A673 (cell line): Measurements from ENCODE around the gene L2HGDH. TPM values are rescaled to one million over a fixed set of nuclear protein-coding genes. Genes with fewer than 3 reads are reported as not detected.

Experiments used
- BruUV-seq: library from RNA; stranded (reverse); fragments of 400-500 nt; replicated peaks from 2 replicates; lab custom pipeline; 2021; lab: Mats Ljungman, UMichigan
- CTCF ChIA-PET: fragments of 300-600 bp; sonication (Branson Sonifier 250); formaldehyde crosslinking; loops from one replicate; lab custom pipeline; 2022; ENCODE audit warnings: antibody characterized with exemption; lab: Charles Lee
- POLR2A ChIA-PET: fragments of 300-600 bp; sonication (Branson Sonifier 250); formaldehyde crosslinking; loops from one replicate; lab custom pipeline; 2022; ENCODE audit warnings: antibody characterized with exemption; ENCODE audit not compliant: low non-redundant PET; lab: Charles Lee
- DNase-seq: peaks from one replicate; pipeline ENCODE4 v3.0.0-alpha.2; 2015; ENCODE audit warnings: low spot score
- H3K27ac ChIP-seq: fragments of 200-600 bp; sonication (generic); 2 replicates; pipeline ENCODE4 v1.5.1; 2016; ENCODE audit warnings: mixed run types, low read depth, mild to moderate bottlenecking, mixed read lengths, antibody characterized with exemption, low read length; ENCODE audit not compliant: poor library complexity, severe bottlenecking
- H3K27me3 ChIP-seq: fragments of 200-600 bp; sonication (generic); replicated peaks from 2 replicates; pipeline ENCODE4 v1.6.1; 2017; ENCODE audit warnings: mixed run types, low read depth, mild to moderate bottlenecking, mixed read lengths, antibody characterized with exemption, low read length; ENCODE audit not compliant: insufficient read depth, poor library complexity
- H3K36me3 ChIP-seq: fragments of 200-600 bp; sonication (generic); 2 replicates; pipeline ENCODE4 v1.6.1; 2016; ENCODE audit warnings: mixed run types, mild to moderate bottlenecking, mixed read lengths, antibody characterized with exemption, low read length; ENCODE audit not compliant: insufficient read depth, poor library complexity, severe bottlenecking
- H3K4me1 ChIP-seq: fragments of 200-600 bp; sonication (generic); 2 replicates; pipeline ENCODE4 v1.6.1; 2017; ENCODE audit warnings: mixed run types, mild to moderate bottlenecking, mixed read lengths, antibody characterized with exemption, low read length; ENCODE audit not compliant: insufficient read depth, poor library complexity, severe bottlenecking
- H3K4me3 ChIP-seq: fragments of 200-600 bp; sonication (generic); 2 replicates; pipeline ENCODE4 v1.5.1; 2016; ENCODE audit warnings: low read depth, mixed run types, mild to moderate bottlenecking, mixed read lengths, low read length; ENCODE audit not compliant: poor library complexity, severe bottlenecking
- H3K9me3 ChIP-seq: fragments of 200-600 bp; sonication (generic); 2 replicates; pipeline ENCODE4 v1.6.1; 2016; ENCODE audit warnings: mixed run types, low read depth, mild to moderate bottlenecking, mixed read lengths, antibody characterized with exemption, low read length; ENCODE audit not compliant: poor library complexity, severe bottlenecking
- CTCF ChIP-seq: fragments of 300-800, 200-600 bp; sonication (generic); conservative IDR thresholded peaks from 2 replicates; pipeline ENCODE4 v1.5.1; 2017; ENCODE audit warnings: low read depth, mild to moderate bottlenecking, antibody characterized with exemption, low read length, moderate library complexity, mixed read lengths
- EZH2 ChIP-seq: fragments of 200-600 bp; sonication (generic); IDR thresholded peaks from 2 replicates; pipeline ENCODE4 v1.6.1; 2017; ENCODE audit warnings: borderline replicate concordance, low read depth, mild to moderate bottlenecking, mixed read lengths, antibody characterized with exemption, low read length; ENCODE audit not compliant: poor library complexity, severe bottlenecking
- intact Hi-C: fragments of 100-400 bp; cut with micrococcal nuclease; formaldehyde crosslinking; loops from one replicate; pipeline ENCODE4 v1.10.0; 2022; ENCODE audit not compliant: unreplicated experiment
- total RNA-seq: library from RNA; stranded (reverse); gene quantifications from 2 replicates; pipeline ENCODE4 v1.2.3, GENCODE V29; 2021

The L2HGDH gene
- total RNA-seq, 1 experiment from 2014 or later: 17.4 TPM

- no peak for DNase-seq
- TF ChIP-seq EZH2: no peak
- TF ChIP-seq CTCF: no peak
- Histone ChIP-seq H3K27me3 (no peaks in the 10 kb centered on the region), H3K9me3 (no peaks in the 10 kb centered on the region), H3K27ac (no peak overlapping the region), H3K36me3 (no peaks in the 10 kb centered on the region), H3K4me1 (peaks cover 7% of the 10 kb centered on the region), H3K4me3 (no peak overlapping the region)
- POLR2A ChIA-PET: no interaction called here
- CTCF ChIA-PET: no interaction called here
- no TSS peak for BruUV-seq
- intact Hi-C loops: loop anchor here (5.0 to 10.0 kb wide), 2 partner anchors 119 to 371 kb away; partner anchors contain the start of gene VCPKMT
Measured at GRCh38 chr14:50233166-50233950, 78.7 kb downstream of the L2HGDH start.

- intact Hi-C loops: loop anchor here (5.0 to 10.0 kb wide), 2 partner anchors 117 to 370 kb away; partner anchors contain the start of gene VCPKMT
- DNase-seq: no peak
- peaks cover 7% of the 10 kb centered on the region for H3K4me1 ChIP-seq
- BruUV-seq: no TSS peak
- peak overlapping the region; percentile 82 for H3K27ac ChIP-seq
- CTCF ChIA-PET: no interaction called here
- no peaks in the 10 kb centered on the region for H3K36me3 ChIP-seq
- H3K27me3 ChIP-seq: no peaks in the 10 kb centered on the region
- TF ChIP-seq EZH2 (no peak), CTCF (no peak)
- POLR2A ChIA-PET: interaction anchor here (0.6 kb wide), 1 partner anchor 424 kb away, joined by 11 read pairs; no protein-coding TSS in a partner anchor
- no peaks in the 10 kb centered on the region for H3K9me3 ChIP-seq
- peak overlapping the region; percentile 78 for H3K4me3 ChIP-seq
Measured at GRCh38 chr14:50232276-50232642, 79.8 kb downstream of the L2HGDH start.

GRCh38 chr14:50231475-50232275, 80.4 kb downstream of the L2HGDH start, which contains the start of gene SOS2:
Gene SOS2, minus strand, starts transcription at chr14:50231578. Its CDS starts 295 bp downstream, at chr14:50231283.
- H3K36me3 ChIP-seq: no peaks in the 10 kb centered on the region
- TF ChIP-seq EZH2: no peak
- peak within 1 kb of the TSS; percentile 82 for H3K27ac ChIP-seq
- POLR2A ChIA-PET: interaction anchor here (0.6 kb wide), 1 partner anchor 425 kb away, joined by 11 read pairs; no protein-coding TSS in a partner anchor
- peaks cover 10% of the 10 kb centered on the region for H3K4me1 ChIP-seq
- H3K9me3 ChIP-seq: no peaks in the 10 kb centered on the region
- CTCF ChIA-PET: no interaction called here
- H3K4me3 ChIP-seq: peak within 1 kb of the TSS; percentile 78
- peak; percentile 91 for DNase-seq
- H3K27me3 ChIP-seq: no peaks in the 10 kb centered on the region
- intact Hi-C loops: loop anchor here (5.0 to 10.0 kb wide), 2 partner anchors 117 to 369 kb away; partner anchors contain the start of gene VCPKMT
- BruUV-seq: no TSS peak
